NCI-H187 (cell line): Measurements from ENCODE around the gene TTC22.
A peak's percentile ranks its signal among the peaks of the same experiment; 100 is the strongest.

Experiments used
- DNase-seq, 2 experiments: peaks; one replicate each; lab custom pipeline; 2025; lab: John Stamatoyannopoulos, UW

TTC22 gene

DNA sequence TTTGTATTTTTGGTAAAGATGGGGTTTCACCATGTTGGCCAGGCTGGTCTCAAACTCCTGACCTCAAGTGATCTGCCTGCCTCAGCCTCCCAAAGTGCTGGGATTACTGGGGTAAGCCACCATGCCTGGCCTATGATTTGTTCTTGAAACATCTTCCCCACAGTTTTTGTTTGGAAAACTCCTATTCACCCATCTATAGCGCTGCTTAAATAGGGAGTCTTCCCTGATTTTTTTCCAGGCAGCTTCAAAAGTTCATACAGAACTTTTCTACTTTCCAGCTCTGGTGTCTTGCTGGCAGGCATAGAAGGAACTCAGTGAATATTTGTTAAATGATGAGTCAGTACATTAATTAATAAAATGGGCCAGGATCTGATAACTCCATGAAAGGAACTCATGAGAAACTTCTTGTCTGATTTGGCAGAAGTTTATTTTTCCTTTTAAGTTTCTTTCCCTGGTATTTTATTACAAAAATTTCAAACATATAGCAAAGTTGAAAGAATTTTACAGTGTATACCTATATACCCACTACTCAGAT, 33.0 kb upstream of the TTC22 start:
- DNase-seq, result no peak

DNA sequence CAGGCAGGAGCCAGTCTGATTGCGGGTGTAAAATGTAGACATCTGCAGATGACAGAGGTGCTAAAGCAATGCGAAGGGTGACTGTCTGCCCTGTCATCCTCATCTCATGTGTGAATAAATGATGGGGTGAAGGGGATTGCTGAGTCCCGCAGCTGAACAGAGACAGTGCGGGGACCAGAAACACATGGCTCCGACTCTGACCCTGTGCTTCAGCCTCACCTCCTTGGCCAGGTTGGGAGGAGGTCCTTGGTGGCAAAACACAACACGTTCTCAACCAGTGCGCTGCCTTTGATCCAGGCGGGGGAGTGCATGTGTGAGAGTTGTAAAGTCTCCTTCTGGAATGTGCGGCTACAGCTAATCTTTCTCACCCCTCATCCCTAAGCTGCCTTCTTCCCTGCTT, 32.0 kb upstream of the TTC22 start:
- DNase-seq, result no peak

DNA sequence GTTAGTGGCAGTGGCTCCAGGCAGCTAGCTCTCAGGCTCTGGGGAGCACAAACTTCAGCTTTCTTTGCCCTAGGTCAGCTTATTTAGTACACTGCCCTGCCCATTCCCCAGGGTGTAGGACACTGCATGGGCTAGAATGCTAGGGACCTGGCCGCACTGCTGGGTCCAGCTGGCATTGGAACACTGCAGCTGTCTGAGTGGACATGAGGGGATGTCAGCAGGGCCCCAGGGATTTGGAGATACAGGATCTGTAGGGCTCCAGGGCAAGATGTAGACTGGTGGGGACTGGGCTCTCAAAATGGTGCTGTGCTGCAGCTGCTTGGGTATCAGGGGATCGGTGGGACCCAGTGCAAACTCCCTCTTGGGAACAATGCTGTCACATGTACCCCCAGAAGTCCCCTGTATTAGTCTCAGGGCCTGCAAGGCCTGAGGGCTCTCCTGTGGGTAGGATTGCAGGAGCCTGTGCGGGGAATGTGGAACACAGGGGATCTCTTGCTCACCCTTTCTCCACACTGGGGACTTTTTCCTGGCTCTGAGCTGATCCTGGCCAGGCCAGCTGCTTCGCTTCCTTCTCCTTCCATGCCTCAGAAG, 25.2 kb upstream of the TTC22 start:
- DNase-seq, result no peak

DNA sequence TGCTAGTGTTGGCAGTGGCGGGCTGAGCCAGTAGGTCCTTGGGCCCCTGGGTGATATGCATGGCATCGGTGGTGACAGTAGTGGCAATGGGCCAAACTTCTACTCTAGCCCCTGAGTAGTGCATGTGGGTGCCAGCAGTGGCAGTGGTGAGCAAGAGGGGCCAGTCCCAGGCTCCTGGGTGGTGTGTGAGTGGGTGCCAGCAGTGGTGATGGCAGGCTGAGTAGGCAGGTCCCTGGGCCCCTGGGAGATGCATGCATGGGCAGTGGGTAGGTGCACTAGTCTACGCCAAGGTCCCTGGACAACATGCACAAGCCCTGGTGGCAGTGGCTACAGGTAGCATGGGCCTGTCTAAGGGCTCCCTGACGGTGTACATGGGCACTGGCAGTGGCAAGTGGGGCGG, 24.6 kb upstream of the TTC22 start:
- DNase-seq, result no peak

GRCh38 chr1:54823670-54824069, 22.5 kb upstream of the TTC22 start:
- no peak for DNase-seq

DNA sequence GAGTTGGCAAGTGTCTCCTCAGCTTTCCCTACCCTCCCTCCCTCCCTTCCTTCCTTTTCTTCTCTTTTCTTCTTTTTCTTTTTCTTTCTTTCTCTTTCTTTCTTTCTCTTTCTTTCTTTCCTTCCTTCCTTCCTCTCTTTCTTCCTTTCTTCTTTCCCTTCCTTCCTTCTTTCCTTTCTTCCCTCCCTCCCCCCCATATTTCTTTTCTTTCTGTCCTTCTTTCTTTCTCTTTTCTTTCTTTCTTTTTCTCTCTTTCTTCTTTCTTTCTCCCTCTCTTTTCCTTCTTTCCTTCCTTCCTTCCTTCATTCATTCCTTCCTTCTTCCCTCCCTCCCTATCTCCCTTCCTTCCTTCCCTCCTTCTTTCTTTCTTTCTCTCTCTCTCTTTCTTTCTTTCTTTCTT, 18.6 kb upstream of the TTC22 start:
- no peak for DNase-seq

DNA sequence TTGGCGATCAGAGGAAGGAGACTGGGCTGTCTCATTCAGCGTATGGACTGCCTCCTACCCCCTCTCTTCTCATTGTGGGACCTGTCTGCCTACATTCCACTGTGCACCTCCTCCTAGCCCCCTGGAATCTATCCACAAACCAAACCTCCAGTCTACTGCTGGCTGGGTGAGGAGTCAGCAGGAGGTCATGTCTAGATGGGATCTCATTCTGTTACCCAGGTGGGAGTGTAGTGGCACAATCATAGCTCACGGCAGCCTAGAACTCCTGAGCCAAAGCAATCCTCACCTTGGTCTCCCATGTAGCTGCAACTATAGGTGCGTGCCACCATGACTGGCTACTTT, 18.0 kb upstream of the TTC22 start:
- DNase-seq, result no peak

DNA sequence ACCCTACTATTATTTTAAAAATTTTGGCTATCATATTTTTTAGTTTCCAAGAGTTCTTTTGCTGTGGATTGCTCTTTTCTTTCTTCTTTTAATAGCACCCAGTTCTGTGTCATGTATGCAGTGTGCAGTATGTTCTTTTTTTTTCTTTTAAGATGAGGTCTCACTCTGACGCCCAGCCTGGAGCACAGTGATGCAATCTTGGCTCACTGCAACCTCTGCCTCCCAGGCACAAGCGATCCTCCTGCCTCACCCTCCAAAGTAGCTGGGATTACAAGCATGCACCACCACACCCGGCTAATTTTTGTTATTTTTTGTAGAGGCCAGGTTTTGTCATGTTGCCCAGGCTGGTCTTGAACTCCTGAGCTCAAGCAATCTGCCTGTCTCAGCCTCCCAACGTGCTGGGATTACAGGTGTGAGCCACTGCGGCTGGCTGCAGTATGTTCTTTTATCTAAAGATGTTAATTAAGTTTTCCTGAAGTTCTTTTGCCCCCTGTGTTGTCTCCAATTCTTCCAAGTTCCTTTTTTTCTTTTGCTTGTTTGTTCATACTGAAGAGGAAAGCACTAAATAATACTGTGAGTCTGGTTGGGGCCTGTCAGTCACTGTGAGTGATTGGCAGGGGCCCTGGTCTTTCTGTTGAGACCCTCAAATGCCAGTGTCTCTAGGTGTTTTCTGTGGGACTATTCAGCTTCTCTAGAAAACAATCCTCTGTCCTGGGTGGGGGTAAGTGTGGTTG, 17.5 kb upstream of the TTC22 start:
- no peak for DNase-seq

DNA sequence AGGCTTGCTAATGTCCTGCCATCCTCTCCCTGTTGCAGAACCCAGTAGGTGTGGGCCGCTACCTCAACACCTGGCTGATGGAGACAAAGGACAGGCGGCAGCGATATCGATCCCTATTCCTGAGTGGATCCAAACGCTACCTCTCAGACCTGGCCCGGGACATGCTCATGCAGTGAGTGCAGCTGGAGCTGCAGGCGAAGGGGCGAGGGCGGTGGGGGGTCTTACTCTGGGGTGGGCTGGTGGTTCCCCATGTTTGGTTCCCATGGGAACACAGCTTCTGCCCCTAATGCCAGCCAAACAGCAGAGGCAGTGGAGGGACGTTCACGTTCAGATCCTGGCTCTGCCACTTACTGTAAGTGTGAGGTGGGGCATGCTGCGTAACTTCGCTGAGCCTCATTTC, 15.8 kb upstream of the TTC22 start:
- peak in 1 of 2 experiments; percentile 51 for DNase-seq

- no peak for DNase-seq
These were observed 15.0 kb upstream of the TTC22 start for GRCh38 chr1:54816130-54816529.

GRCh38 chr1:54815086-54815876, 14.2 kb upstream of the TTC22 start:
- no peak for DNase-seq

GRCh38 chr1:54814571-54814970, 13.4 kb upstream of the TTC22 start:
- DNase-seq, result no peak

- DNase-seq, result no peak
These were observed 13.0 kb upstream of the TTC22 start for GRCh38 chr1:54814126-54814498.

DNA sequence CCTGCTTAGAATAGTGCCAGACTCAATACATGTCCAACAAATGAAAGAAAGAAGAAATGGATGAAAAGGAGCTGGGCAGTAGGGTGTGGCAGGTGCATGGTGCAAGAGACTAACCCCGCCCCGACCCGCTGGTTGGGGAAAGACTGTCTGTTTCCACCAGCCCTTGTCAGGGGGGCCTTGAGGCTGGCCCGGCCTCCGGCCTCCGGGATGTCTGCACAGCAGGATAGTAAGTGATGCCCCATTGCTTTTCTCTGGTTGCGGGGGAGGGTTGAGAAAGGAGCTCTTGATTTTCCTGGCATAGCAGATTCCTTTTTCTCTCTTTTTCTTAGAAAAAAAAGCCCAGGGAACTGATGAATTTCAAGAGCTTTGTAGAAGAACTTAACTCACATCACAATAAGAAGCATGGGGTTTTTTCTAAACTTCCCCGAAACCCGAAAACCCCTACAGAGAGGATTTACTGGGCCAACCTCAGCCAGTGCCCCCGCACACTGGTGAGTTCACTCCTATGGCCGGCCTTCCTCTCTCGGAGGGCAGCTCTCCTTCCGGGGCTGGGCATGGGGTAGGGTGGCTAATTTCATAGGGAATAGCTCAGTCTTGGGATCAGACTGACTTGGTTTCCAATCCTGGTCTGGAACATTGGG, 12.5 kb upstream of the TTC22 start:
- DNase-seq, result no peak

- DNase-seq, result no peak
These were observed 11.8 kb upstream of the TTC22 start for GRCh38 chr1:54812801-54813484.

- no peak for DNase-seq
These were observed 10.9 kb upstream of the TTC22 start for GRCh38 chr1:54811739-54812655.

GRCh38 chr1:54811066-54811465, 9.9 kb upstream of the TTC22 start:
- no peak for DNase-seq

GRCh38 chr1:54810153-54810942, 9.2 kb upstream of the TTC22 start:
- peak in 1 of 2 experiments; percentile 41 for DNase-seq

GRCh38 chr1:54809496-54810074, 8.5 kb upstream of the TTC22 start:
- DNase-seq, result no peak
